AG10803 (cell line): ENCODE data around the gene MOGAT1.
A peak's percentile ranks its signal among the peaks of the same experiment; 100 is the strongest.
"Not testable (repeated sequence)": the region's sequence is repeated elsewhere in the genome, so short reads cannot be mapped to it uniquely, and the experiment has no call there.

Experiments used
- DNase-seq: peaks from one replicate; pipeline ENCODE4 v3.0.0; 2010; ENCODE audit warnings: low read depth
- H3K4me3 ChIP-seq: 2 replicates; pipeline ENCODE4 v1.5.1; 2011; ENCODE audit warnings: mild to moderate bottlenecking, low read length, control low read depth
- TF ChIP-seq, protein P1 (sequence below): conservative IDR thresholded peaks from 2 replicates; pipeline ENCODE4 v1.5.1; 2011; ENCODE audit warnings: mild to moderate bottlenecking, low read length, control low read depth, inconsistent platforms

Gene MOGAT1

DNA sequence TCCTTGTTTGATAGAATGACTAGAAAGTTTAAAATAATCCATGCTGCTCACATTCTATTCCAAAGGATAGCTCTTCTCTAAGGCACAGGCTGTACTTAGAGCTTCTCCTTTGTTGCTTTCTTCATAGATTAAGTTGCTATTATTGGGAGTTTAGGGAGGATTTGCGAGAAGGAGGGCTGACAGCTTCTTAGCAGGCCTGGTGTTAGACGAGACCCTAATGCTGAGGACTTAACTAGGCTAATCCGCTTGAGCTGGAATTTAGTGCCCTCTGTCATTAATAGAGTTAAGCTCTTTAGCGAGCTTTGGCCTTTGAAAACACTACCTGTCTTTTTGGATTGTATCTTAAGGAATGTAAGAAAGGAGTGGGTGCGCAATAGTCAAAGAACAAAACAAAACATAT is 81.3 kb downstream of the MOGAT1 start:
- H3K4me3 ChIP-seq: no peak overlapping the region
- TF ChIP-seq, protein P1, sequence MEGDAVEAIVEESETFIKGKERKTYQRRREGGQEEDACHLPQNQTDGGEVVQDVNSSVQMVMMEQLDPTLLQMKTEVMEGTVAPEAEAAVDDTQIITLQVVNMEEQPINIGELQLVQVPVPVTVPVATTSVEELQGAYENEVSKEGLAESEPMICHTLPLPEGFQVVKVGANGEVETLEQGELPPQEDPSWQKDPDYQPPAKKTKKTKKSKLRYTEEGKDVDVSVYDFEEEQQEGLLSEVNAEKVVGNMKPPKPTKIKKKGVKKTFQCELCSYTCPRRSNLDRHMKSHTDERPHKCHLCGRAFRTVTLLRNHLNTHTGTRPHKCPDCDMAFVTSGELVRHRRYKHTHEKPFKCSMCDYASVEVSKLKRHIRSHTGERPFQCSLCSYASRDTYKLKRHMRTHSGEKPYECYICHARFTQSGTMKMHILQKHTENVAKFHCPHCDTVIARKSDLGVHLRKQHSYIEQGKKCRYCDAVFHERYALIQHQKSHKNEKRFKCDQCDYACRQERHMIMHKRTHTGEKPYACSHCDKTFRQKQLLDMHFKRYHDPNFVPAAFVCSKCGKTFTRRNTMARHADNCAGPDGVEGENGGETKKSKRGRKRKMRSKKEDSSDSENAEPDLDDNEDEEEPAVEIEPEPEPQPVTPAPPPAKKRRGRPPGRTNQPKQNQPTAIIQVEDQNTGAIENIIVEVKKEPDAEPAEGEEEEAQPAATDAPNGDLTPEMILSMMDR: no peak
- DNase-seq: no peak

DNA sequence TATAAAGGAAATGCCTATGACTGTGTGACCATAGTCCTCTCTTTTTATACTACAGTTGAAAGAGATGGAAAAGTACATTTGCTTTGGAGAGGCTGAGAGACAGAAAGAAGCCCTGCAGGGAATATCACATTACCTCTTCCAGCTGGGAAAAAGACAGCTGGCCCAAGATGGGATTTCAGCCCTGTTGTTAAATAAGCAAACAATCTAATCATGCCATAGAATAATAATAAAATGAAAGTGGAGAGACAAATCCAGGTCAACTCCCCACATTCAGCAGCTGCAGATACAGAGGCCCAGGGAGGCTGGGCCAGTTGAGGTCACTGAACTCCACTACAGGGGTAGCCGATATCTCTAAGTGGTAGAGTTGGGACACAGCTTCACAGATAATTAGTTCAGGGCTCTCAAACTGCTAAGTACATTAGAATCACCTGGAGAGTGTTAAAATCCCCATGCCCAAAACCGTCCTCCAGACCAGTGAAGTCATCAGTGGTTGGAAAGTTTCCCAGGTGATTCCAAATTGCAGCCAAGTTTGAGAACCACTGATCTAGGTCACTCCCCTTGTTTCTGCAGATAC is 81.9 kb downstream of the MOGAT1 start:
- H3K4me3 ChIP-seq: no peak overlapping the region
- TF ChIP-seq, protein P1: no peak
- peak; percentile 56 for DNase-seq

DNA sequence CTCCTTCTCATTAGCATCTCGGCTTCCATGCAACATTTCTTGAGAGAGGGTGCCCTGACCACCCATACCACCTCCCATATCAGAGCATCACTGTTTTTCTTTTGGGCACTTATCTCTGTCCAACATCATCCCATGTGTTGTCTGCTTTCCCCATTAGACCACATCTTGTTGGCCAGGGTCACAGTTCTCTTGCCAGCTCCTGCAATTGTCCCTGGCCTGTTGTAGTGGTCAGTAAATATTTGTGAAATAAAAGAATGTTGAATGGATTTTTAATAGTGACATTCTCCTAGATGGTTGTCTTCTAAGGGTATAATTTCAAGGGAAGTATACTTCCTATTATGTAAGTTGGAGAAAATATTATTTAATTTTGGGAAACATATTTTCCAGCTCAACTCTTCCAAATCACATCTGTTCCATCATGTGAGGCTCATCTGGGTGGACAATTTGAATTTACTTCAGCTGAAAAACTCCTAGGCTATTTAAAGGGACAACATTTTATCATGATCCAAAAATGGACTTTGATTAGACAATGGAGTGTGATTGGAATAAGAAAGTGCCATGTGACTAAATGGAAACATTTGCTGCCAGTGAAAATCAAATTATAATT is 83.0 kb downstream of the MOGAT1 start:
- TF ChIP-seq, protein P1: no peak
- H3K4me3 ChIP-seq: no peak overlapping the region

DNA sequence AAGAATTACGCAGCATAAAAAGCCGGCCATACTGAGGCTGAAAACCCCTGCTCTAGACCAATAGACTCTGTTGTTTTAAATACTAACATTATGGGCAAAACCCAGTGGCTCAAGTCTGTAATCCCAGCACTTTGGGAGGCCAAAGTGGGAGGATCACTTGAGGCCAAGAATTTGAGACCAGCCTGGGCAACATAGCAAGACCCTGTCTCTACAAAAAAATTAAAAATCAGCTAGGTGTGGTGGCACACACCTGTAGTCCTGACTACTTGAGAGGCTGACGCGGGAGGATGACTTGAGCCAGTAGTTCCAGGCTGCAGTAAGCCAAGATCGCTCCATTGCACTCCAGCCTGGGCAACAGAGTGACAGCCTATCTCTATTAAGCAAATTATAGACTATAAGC is 84.1 kb downstream of the MOGAT1 start:
- not testable (repeated sequence) for H3K4me3 ChIP-seq, DNase-seq

More for the DNA sequence above, 83.0 kb downstream of the MOGAT1 start:
- no peak for DNase-seq

DNA sequence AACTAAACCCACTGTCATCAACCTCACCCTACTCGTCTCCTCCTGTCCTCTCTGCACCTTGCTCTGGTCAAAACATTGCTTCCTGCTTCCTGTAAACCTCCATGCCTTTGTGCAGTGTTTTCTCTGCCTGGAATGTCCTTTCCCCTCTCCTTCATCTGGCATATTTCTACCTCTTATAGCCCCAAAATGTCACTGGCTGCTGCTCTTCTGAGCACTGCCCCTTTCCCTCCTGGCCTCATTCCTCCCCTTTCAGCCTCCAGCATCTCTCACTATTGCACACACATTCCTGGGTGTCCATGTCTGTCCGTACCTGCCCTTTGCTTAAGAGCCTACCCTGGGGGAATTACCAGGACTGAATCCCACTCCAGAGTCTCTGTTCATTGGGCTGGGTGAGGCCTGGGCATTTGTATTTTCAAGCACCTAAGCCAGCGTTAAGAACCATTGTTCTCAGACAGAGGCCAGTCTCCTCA is 84.9 kb downstream of the MOGAT1 start:
- TF ChIP-seq, protein P1: no peak
- no peak for DNase-seq
- no peak overlapping the region for H3K4me3 ChIP-seq

DNA sequence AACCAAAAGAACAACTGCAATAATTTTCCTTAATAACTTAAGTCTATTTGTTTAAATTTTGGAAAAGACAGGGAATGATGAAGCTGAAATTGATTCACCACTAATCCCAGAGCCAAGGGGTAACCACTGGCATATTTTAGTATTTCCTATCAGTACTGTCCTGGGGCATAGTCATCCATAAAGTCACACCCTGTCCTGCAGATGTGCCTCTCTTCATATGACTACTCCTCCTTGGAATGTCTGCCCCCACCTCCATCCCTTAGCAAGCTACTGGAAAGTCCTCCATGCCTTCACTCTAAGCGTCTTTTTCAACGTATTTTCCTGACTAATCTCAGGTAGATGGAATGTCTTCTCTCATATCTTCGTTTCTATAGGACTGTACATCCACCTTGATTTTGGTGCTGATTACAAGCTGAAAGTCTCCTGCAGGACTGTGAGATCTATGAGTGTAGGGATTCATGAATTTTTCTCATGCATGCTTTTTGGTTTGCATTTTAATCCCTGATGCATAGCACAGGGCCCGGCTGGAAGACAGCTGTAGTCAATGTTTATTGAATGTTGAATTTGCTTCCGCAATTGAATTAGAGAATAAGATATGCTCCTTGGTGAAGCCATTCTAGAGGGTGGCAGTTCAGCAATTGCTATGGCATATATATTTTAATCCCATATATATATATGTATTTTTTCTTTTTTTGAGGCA is 85.6 kb downstream of the MOGAT1 start:
- no peak overlapping the region for H3K4me3 ChIP-seq
- peak; percentile 83 for DNase-seq
- TF ChIP-seq, protein P1: no peak
